GM19372 (cell line): ENCODE results near the gene SLC35F4.

ENCODE experiments used
- ATAC-seq: cut with Tn5 transposase; IDR thresholded peaks from one replicate; pipeline ENCODE4 v1.9.1; 2021; ENCODE audit warnings: mild to moderate bottlenecking, low read depth, moderate library complexity; ENCODE audit not compliant: unreplicated experiment

SLC35F4 gene

DNA sequence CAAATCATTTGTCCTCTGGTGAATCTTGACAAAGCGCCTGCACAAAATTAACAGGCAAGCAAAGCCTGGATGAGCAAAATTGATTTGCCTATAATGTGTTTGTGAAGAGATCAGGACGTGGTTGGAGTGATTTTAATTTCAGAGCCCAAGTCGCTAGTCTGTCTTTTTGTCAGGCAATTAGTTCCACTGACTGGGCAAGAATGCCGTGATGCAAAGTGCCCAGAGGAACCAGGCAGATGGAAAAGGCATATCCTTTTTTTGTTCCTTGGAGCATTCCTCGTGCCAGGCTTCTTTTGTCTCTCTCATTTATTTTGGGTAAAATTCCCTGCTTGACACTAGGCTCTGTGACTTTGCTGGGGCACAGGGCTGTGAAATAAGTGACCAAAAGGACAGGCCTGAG, 306.3 kb downstream of the SLC35F4 start:
- ATAC-seq, result no peak

DNA sequence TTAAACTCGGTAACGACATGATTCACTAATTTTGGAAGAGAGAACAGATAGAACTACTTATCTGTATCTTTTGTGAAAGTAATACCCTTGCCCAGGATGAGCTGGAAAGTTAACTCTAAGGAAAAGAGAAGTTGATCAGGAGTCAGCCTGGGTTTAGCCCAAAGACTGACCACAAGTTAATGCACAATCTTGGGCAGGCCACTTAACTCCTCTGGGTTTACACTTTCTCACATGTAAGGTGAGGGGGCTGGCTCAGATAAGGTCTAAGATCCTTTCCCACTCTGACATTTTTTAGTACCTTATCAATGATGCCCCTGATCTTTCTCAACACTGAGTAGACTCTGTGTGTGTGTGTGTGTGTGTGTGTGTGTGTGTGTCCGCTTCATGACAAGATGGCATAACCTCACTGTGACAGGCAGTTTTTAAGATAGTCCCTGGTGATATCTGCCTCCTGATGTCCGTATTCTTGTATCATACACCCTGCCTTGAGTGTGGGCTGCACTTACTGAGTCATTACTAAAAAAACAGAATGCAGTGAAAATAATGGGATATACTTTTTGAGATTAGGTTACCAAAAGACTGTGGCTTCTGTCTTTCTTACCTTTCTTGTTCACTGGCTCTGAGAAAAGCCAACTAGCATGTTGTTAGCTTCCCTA, 316.0 kb downstream of the SLC35F4 start:
- peak; percentile 56 for ATAC-seq

DNA sequence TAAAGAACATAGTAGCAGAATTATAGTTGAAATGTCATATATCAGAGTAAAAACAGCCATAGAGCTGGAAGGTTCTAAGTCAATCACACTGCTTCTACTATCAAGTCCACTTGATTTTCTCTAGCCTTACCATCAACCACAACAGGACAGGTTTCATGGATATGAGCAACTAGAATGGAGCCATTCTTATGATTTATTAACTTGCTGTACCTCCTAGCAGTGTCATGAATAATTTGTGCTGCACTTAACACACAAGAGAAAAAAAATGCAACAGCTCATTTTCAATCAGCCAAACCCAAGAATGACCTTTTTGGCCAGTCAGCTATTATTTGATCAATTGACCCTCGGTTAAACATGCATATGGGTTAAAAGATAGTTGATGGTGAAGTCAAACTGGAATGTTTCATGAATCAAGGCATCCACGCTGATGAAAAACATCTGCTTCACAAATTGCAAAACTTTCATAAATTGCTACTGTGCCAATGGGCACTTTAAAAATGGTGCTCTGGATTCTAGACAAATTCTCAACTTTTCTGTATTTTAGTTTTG, 316.8 kb downstream of the SLC35F4 start:
- ATAC-seq, result no peak

DNA sequence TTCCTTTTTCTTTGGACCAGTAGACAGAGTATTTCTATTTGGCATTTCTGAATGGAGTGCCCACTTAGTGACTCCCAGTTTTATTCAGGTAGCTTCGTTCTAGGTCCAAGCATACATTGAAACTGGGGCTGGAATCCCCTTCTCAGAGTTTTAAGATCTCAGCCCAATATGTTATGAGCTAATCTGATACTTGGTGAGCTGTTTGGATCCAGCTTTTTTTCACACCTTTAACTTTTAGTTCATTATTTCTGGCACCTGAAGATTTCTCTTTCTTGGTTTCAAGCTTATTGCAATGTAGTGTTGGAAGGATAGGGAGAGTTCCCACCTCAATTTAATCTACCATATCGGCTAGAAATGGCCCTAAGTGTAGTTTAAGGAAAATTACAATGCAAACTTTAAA, 318.8 kb downstream of the SLC35F4 start:
- ATAC-seq, result no peak

DNA sequence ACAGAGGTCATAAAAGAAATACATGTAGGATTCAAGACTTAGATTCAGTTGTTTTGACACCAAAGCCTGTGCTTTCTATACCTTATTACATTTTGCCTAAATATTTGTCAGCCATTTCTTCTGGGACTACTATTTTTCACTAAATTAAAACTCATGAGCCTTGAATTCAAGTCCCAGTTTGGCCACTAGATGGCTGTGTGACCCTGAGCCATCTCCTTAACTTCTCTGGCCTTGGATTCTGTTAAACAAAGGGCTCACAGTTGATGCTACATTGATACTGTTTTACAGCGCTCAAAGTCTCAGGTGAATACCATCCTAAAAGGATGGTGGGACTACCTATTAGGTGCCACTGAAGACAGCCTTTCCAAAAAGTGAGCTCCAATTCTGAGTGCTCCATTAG, 332.7 kb downstream of the SLC35F4 start:
- no peak for ATAC-seq

DNA sequence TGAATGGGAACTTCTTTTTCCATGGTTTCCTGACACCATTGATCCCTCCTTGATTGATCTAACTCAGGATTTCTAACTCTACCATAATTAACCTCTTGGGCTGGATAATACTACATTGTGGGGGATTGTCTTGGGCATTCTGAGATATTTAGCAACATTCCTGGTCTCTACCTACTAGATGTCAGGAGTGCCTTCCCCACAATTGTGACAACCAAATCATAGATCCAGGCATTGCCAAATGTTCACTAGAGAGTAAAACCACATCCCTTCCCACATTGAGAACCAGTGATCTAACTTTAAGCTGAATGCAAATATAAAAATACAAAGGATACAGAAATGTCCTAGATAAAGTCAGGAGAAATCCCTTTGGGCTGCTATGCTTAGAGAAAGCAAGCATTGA, 335.3 kb downstream of the SLC35F4 start:
- no peak for ATAC-seq

DNA sequence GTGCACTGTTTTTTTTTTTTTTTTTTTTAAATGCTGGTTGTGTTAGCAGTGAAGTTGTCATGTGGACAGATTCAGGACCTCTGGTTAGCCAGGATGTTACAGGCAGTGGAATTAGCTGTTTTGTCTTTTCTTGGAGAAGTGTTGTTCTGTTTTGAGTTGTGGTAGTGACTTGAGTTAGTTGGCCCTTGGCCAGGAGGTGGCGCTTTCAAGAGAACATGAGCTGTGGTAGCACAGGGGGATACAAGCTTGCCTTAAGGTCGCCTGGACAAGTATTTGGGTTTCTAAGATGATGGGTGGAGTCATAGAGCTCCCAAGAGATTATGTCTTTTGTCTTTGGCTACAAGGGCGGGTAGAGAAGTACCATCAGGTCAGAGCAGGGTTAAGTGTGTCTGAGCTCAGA, 338.9 kb downstream of the SLC35F4 start:
- ATAC-seq, result no peak

DNA sequence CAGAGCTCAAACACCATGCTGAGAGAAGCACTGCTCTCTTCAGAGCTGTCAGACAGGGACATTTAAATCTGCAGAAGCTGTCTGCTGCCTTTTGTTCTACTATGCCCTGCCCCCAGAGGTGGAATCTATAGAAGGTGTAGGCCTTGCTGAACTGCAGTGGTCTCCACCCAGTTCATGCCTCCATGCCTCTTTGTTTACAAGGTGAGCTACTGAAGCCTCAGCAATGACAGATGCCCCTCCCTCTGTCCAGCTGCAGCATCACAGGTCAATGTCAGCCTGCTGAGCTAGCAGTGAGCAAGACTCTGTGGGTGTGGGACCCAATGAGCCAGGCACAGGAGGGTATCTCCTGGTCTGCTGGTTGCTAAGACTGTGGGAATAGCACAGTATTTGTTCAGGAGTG, 346.8 kb downstream of the SLC35F4 start:
- ATAC-seq, result no peak
